Measurements from ENCODE around the gene SLC2A4RG. TPM values are rescaled to one million over a fixed set of nuclear protein-coding genes. Genes with fewer than 3 reads are reported as not detected.

Gene SLC2A4RG
- total and polyA plus RNA-seq, 12 donors, result 7.9 to 210 (median 47.9) TPM

DNA sequence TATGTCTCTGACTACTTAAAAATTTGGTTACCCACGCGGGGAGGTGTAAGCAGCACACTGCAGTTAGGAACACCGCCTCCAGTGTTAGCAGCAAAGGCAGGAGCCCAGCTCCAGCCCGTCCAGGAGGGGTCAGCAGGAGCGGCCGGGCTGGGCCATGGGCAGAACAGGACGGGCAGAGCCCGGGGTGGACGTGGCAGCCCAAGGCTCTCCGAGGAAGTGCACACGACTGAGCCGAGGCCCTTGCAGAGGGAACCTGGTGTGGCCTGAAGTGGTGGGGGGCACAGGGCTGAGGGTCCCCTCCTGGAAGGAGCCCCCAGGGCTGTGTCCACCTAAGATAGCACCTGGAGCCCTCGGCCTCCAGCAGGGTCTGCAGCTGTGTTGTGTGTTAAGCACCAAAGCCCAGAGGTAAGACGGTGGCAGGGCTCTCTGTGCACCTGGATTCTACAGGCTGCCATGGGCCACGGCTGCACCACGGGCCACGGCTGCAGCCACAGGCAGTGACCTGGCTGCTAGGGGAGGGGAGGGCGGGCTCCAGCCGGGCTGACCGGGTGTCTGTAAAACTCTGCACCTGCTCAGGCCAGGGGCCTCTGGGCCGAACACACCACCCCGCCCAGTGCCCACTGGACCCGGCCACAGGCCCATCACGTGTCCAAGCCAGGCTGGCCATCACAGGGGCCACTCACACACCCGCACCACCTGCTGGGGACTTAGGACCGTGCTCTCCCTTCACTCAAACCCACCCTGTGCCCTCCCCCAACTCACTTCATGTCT is 6.6 kb downstream of the SLC2A4RG start:
- DNase-seq, result no peak
- Histone ChIP-seq H3K4me3 (no peak overlapping the region), H3K27me3 (no peaks in the 10 kb centered on the region), H3K4me1 (replicated peaks in 1 of 2) (peaks cover 12 to 17% of the 10 kb centered on the region in 2 donors), H3K36me3 (replicated peaks in 1 of 2) (peaks cover 0 to 29% of the 10 kb centered on the region in 2 donors), H3K27ac (no peak overlapping the region), H3K9me3 (replicated peaks in 1 of 3) (no peaks in the 10 kb centered on the region)
- TF ChIP-seq POLR2A (IDR thresholded peaks at IDR 0.05), result no peak
- TF ChIP-seq, protein P1, sequence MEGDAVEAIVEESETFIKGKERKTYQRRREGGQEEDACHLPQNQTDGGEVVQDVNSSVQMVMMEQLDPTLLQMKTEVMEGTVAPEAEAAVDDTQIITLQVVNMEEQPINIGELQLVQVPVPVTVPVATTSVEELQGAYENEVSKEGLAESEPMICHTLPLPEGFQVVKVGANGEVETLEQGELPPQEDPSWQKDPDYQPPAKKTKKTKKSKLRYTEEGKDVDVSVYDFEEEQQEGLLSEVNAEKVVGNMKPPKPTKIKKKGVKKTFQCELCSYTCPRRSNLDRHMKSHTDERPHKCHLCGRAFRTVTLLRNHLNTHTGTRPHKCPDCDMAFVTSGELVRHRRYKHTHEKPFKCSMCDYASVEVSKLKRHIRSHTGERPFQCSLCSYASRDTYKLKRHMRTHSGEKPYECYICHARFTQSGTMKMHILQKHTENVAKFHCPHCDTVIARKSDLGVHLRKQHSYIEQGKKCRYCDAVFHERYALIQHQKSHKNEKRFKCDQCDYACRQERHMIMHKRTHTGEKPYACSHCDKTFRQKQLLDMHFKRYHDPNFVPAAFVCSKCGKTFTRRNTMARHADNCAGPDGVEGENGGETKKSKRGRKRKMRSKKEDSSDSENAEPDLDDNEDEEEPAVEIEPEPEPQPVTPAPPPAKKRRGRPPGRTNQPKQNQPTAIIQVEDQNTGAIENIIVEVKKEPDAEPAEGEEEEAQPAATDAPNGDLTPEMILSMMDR (IDR thresholded peaks at IDR 0.05), result no peak
- intact Hi-C loops (cut with DNase I), result no loop called here
- 85 to 89% (median 89%) methylated on average over 11 to 26 of the region's 26 CpGs for WGBS, 4 donors

DNA sequence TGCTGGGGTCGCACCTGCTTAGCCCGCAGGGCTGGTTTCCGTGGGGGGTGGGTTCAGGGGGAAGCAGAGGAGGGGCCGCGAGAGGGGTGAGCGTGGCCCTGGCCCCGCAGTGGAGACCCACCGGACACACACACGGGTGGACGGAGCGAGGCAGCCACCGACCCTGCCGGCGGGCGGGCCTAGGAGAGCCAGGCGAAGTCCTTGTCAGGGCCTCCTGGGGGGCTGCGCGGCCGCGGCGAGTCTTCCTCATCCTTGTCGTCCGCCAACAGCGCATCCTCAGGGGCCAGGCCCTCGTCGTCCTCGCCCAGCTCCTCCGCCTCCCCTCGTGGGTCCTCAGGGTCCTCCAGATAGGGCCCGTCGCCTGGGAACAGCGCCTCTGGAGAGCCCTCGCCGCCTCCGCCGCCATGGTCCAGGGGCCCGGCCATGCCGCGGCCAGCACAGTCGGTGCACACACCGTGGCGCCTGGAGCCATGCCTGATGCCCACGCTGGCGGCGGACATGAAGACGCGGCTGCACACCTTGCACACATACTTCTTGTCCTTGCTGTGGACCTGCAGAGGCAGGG is 7.3 kb downstream of the SLC2A4RG start:
- Histone ChIP-seq H3K36me3 (replicated peaks in 1 of 2) (peaks cover 0 to 26% of the 10 kb centered on the region in 2 donors), H3K27ac (no peak overlapping the region), H3K9me3 (replicated peaks in 1 of 3) (no peaks in the 10 kb centered on the region), H3K4me1 (replicated peaks in 1 of 2) (peaks cover 5 to 10% of the 10 kb centered on the region in 2 donors), H3K27me3 (no peaks in the 10 kb centered on the region), H3K4me3 (no peak overlapping the region)
- WGBS, 4 donors, result 92 to 100% (median 94%) methylated on average over 1 to 47 of the region's 47 CpGs
- peak in 1 of 7 donors; percentile 17 for DNase-seq
- no peak for TF ChIP-seq POLR2A (IDR thresholded peaks at IDR 0.05)
- TF ChIP-seq, protein P1 (IDR thresholded peaks at IDR 0.05), result no peak
- intact Hi-C loops (cut with DNase I), result no loop called here

DNA sequence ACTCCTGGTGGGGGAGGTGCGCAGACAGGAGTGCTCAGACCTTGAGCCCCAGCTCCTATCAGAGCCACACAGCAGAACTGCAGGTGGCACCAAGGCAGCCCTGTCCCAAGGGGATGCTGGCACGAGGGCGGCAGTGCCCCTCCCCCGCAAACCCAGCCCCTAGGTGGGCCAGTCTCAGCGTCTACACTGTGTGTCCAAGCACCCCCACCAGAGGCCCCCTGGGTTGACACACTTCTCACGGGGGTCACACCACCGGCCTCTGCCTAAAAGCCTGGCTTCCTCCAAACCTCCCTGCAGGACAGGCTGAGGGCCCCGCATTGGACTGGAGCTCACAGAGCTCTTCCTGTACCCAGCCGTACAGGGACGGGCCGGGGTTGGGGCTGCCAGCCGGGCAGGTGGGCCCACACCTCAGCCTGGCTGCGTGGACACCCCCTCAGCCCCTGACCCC is 8.1 kb downstream of the SLC2A4RG start:
- 47 to 90% (median 53%) methylated on average over 2 to 13 of the region's 13 CpGs for WGBS, 4 donors
- H3K9me3 ChIP-seq (replicated peaks in 1 of 3), result no peaks in the 10 kb centered on the region
- TF ChIP-seq, protein P1 (IDR thresholded peaks at IDR 0.05), result no peak
- DNase-seq, result peak in 1 of 7 donors; percentile 18
- no peak overlapping the region for H3K4me3 ChIP-seq
- intact Hi-C loops (cut with DNase I), result no loop called here
- H3K27ac ChIP-seq, result peak overlapping the region in 1 of 5 donors; percentile 60
- no peaks in the 10 kb centered on the region for H3K27me3 ChIP-seq
- peaks cover 0 to 7% of the 10 kb centered on the region in 2 donors for H3K4me1 ChIP-seq (replicated peaks in 1 of 2)
- H3K36me3 ChIP-seq (replicated peaks in 1 of 2), result peaks cover 0 to 17% of the 10 kb centered on the region in 2 donors

DNA sequence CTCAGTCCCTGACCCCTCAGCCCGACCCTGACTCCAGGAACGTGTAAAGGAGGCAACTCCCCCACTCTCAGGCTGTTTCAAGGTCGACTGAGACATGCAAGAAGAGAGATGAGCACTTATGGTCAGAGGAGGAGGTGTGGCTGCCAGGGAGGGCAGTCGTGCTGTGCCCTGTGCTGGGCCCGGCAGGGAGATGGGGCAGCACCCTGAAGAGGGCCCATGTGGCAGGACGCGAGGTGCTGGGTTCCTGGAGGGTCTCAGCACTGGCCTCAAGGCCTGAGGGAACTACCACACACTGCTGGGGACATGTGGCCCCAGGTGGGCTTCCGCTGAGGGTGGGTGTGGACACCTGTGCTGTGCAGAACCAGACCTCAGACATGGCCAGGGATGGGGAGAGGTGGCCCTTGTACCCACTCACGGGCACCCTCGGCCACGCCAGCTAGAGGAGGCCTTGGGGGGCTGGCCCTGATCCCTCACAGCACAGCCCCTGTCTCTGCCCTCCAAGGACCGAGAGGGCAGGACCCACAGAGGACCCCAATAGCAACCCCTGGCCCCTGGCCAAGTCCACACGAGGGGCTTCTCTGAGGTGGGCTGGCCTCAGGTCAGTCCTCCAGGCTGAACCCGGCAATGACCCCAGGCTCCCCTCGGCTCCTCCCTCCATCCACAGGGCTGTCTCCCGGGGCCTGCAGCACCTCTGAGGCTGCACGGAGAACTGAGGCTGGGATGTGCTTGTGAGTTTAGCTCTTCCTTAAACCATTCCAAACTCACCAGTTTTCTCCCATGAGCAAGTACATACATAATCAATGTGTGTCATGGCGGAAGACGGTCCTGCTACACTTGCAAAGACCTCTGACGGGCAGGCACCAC is 8.7 kb downstream of the SLC2A4RG start:
- DNase-seq, result peak in 2 of 7 donors; percentile 32 to 47
- H3K36me3 ChIP-seq (replicated peaks in 1 of 2), result peaks cover 0 to 11% of the 10 kb centered on the region in 2 donors
- intact Hi-C loops (cut with DNase I), result no loop called here
- peaks cover 0 to 7% of the 10 kb centered on the region in 2 donors for H3K4me1 ChIP-seq (replicated peaks in 1 of 2)
- H3K27me3 ChIP-seq, result no peaks in the 10 kb centered on the region
- WGBS, 4 donors, result 67 to 98% (median 69%) methylated on average over 5 to 20 of the region's 20 CpGs
- no peaks in the 10 kb centered on the region for H3K9me3 ChIP-seq (replicated peaks in 1 of 3)
- H3K27ac ChIP-seq, result peak overlapping the region in 1 of 5 donors; percentile 60
- no peak overlapping the region for H3K4me3 ChIP-seq
- TF ChIP-seq, protein P1 (IDR thresholded peaks at IDR 0.05), result no peak
- TF ChIP-seq POLR2A (IDR thresholded peaks at IDR 0.05), result no peak

Measured in adrenal gland (tissue), 12 donors.